HEK293 (cell line): ENCODE data around the gene AK1.
A peak's percentile ranks its signal among the peaks of the same experiment; 100 is the strongest.

ENCODE experiments used
- CTCF ChIA-PET: fragments of 350-600 bp; formaldehyde crosslinking; extraction: SDS; loops from one replicate; lab custom pipeline; 2021; ENCODE audit warnings: antibody characterized with exemption; lab: Yijun Ruan, JAX
- POLR2A ChIA-PET: fragments of 300-600 bp; formaldehyde crosslinking; extraction: SDS; loops from one replicate; lab custom pipeline; 2020; ENCODE audit warnings: antibody characterized with exemption, inconsistent platforms; lab: Yijun Ruan, JAX
- H3K27ac ChIP-seq: fragments of 200-500 bp; sonication (Bioruptor generic); 2 replicates; pipeline ENCODE4 v1.5.1; 2014; ENCODE audit warnings: low read depth, low read length, control low read depth, inconsistent platforms; ENCODE audit errors: extremely low read depth
- H3K36me3 ChIP-seq, 2 experiments: fragments of 200-500 bp in 1 of 2; sonication (Bioruptor generic) in 1 of 2; 1 replicate in 1 of 2; 2 replicates in 1 of 2; pipeline ENCODE4 v1.5.1; 2014 to 2017; ENCODE audit warnings: inconsistent platforms in 2 of 2, low read length in 2 of 2; ENCODE audit not compliant: control insufficient read depth in 2 of 2, insufficient read depth in 1 of 2
- H3K4me1 ChIP-seq: fragments of 200-500 bp; sonication (Bioruptor generic); 2 replicates; pipeline ENCODE4 v1.5.1; 2014; ENCODE audit warnings: mild to moderate bottlenecking, low read length, inconsistent platforms; ENCODE audit not compliant: control insufficient read depth, insufficient read depth
- H3K4me3 ChIP-seq: 2 replicates; pipeline ENCODE4 v1.5.1; 2011; ENCODE audit warnings: low read depth, mild to moderate bottlenecking, control low read depth, low read length, moderate library complexity
- H3K9me3 ChIP-seq: fragments of 200-500 bp; sonication (Bioruptor generic); 2 replicates; pipeline ENCODE4 v1.5.1; 2014; ENCODE audit warnings: low read depth, low read length, inconsistent platforms; ENCODE audit not compliant: control insufficient read depth, insufficient read depth
- EGR2 ChIP-seq: fragments of 450-650 bp; formaldehyde crosslinking; IDR thresholded peaks from 2 replicates; pipeline ENCODE4 v1.5.1; 2016; ENCODE audit warnings: low read depth, missing biosample characterization, missing genetic modification characterization
- GLIS1 ChIP-seq: fragments of 450-650 bp; formaldehyde crosslinking; IDR thresholded peaks from 2 replicates; pipeline ENCODE4 v1.5.1; 2016; ENCODE audit warnings: missing biosample characterization, missing genetic modification characterization
- GLIS2 ChIP-seq: fragments of 450-650 bp; formaldehyde crosslinking; IDR thresholded peaks from 2 replicates; pipeline ENCODE4 v1.5.1; 2016; ENCODE audit warnings: missing biosample characterization, missing genetic modification characterization
- KLF1 ChIP-seq: fragments of 450-650 bp; formaldehyde crosslinking; IDR thresholded peaks from 2 replicates; pipeline ENCODE4 v1.5.1; 2016; ENCODE audit warnings: missing biosample characterization, missing genetic modification characterization
- KLF17 ChIP-seq: fragments of 450-650 bp; formaldehyde crosslinking; IDR thresholded peaks from 2 replicates; pipeline ENCODE4 v1.5.1; 2016; ENCODE audit warnings: missing biosample characterization, missing genetic modification characterization
- PATZ1 ChIP-seq: fragments of 450-650 bp; formaldehyde crosslinking; IDR thresholded peaks from 2 replicates; pipeline ENCODE4 v1.5.1; 2016; ENCODE audit warnings: missing biosample characterization, missing genetic modification characterization
- RBAK ChIP-seq: fragments of 450-650 bp; formaldehyde crosslinking; IDR thresholded peaks from 2 replicates; pipeline ENCODE4 v1.5.1; 2016; ENCODE audit warnings: missing biosample characterization, missing genetic modification characterization
- WT1 ChIP-seq: fragments of 450-650 bp; formaldehyde crosslinking; IDR thresholded peaks from 2 replicates; pipeline ENCODE4 v1.5.1; 2016; ENCODE audit warnings: missing biosample characterization, missing genetic modification characterization
- ZBTB21 ChIP-seq: fragments of 450-650 bp; formaldehyde crosslinking; IDR thresholded peaks from 2 replicates; pipeline ENCODE4 v1.5.1; 2017; ENCODE audit warnings: missing biosample characterization, missing genetic modification characterization
- ZIC2 ChIP-seq: fragments of 450-650 bp; formaldehyde crosslinking; IDR thresholded peaks from 2 replicates; pipeline ENCODE4 v1.5.1; 2016; ENCODE audit warnings: missing biosample characterization, missing genetic modification characterization
- ZNF138 ChIP-seq: fragments of 450-650 bp; formaldehyde crosslinking; IDR thresholded peaks from 2 replicates; pipeline ENCODE4 v1.5.1; 2016; ENCODE audit warnings: missing biosample characterization, missing genetic modification characterization, borderline replicate concordance
- ZNF16 ChIP-seq: fragments of 450-650 bp; formaldehyde crosslinking; IDR thresholded peaks from 2 replicates; pipeline ENCODE4 v1.5.1; 2016; ENCODE audit warnings: low read depth, missing biosample characterization, missing genetic modification characterization
- ZNF175 ChIP-seq: fragments of 450-650 bp; formaldehyde crosslinking; IDR thresholded peaks from 2 replicates; pipeline ENCODE4 v1.5.1; 2016; ENCODE audit warnings: missing biosample characterization, missing genetic modification characterization
- ZNF311 ChIP-seq: fragments of 450-650 bp; formaldehyde crosslinking; IDR thresholded peaks from 2 replicates; pipeline ENCODE4 v1.5.1; 2017; ENCODE audit warnings: missing biosample characterization, missing genetic modification characterization, borderline replicate concordance
- ZNF391 ChIP-seq: fragments of 450-650 bp; formaldehyde crosslinking; IDR thresholded peaks from 2 replicates; pipeline ENCODE4 v1.5.1; 2016; ENCODE audit warnings: low read depth, missing biosample characterization, missing genetic modification characterization, borderline replicate concordance
- ZNF423 ChIP-seq: fragments of 450-650 bp; formaldehyde crosslinking; IDR thresholded peaks from 2 replicates; pipeline ENCODE4 v1.5.1; 2016; ENCODE audit warnings: missing biosample characterization, missing genetic modification characterization
- ZNF449 ChIP-seq: fragments of 450-650 bp; formaldehyde crosslinking; IDR thresholded peaks from 2 replicates; pipeline ENCODE4 v1.5.1; 2017; ENCODE audit warnings: missing biosample characterization, mild to moderate bottlenecking, missing genetic modification characterization, moderate library complexity
- ZNF558 ChIP-seq: fragments of 450-650 bp; formaldehyde crosslinking; IDR thresholded peaks from 2 replicates; pipeline ENCODE4 v1.5.1; 2016; ENCODE audit warnings: missing biosample characterization, missing genetic modification characterization
- ZNF600 ChIP-seq: fragments of 450-650 bp; formaldehyde crosslinking; IDR thresholded peaks from 2 replicates; pipeline ENCODE4 v1.5.1; 2016; ENCODE audit warnings: missing biosample characterization, missing genetic modification characterization
- ZNF701 ChIP-seq: fragments of 450-650 bp; formaldehyde crosslinking; IDR thresholded peaks from 2 replicates; pipeline ENCODE4 v1.5.1; 2016; ENCODE audit warnings: missing biosample characterization, missing genetic modification characterization
- ZNF76 ChIP-seq: fragments of 450-650 bp; formaldehyde crosslinking; IDR thresholded peaks from 2 replicates; pipeline ENCODE4; 2016; ENCODE audit warnings: low read depth, missing biosample characterization, missing genetic modification characterization, borderline replicate concordance
- ZNF785 ChIP-seq: fragments of 450-650 bp; formaldehyde crosslinking; IDR thresholded peaks from 2 replicates; pipeline ENCODE4 v1.5.1; 2016; ENCODE audit warnings: missing biosample characterization, missing genetic modification characterization
- ZSCAN23 ChIP-seq: fragments of 450-650 bp; formaldehyde crosslinking; IDR thresholded peaks from 2 replicates; pipeline ENCODE4 v1.5.1; 2016; ENCODE audit warnings: missing biosample characterization, missing genetic modification characterization

The AK1 gene

GRCh38 chr9:127885508-127886281, 8.2 kb upstream of the AK1 start (continued):
- TF ChIP-seq EGR2 (tag by site-specific recombination): peak; percentile 46; the same call in 1 of the 2 replicates

DNA sequence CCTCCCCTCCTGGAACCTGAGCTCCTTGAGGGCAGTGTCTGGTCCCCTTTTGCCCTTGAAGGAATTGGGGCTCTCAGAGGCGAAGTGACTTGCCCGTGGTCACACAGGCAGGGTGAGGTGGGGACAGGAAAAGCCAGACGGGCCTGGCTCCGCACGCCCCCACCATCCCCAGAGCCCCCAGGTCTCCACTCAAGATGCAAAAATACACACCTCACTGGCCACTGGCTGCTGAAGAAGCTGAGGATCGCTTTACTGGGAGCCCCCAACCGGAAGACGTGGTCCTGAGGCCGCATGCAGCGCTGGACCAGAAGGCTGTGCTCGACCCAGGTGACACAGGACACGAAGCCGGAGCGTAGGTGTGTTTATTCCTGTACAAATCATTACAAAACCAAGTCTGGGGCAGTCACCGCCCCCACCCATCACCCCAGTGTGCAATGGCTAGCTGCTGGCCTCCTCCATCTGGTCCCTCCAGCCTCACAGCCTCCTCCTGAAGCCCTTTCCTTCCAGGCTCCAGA, 7.6 kb upstream of the AK1 start:
- TF ChIP-seq WT1 (tag by site-specific recombination) (no peak), RBAK (tag by site-specific recombination) (no peak), KLF1 (tag by site-specific recombination) (no peak), ZBTB21 (tag by site-specific recombination) (no peak), ZNF391 (no peak), ZNF311 (tag by site-specific recombination) (no peak), ZNF785 (no peak), GLIS1 (no peak), ZNF558 (no peak), ZNF138 (tag by site-specific recombination) (no peak), KLF17 (no peak), ZNF701 (tag by site-specific recombination) (no peak)

GRCh38 chr9:127884427-127884911, 7.0 kb upstream of the AK1 start:
- Histone ChIP-seq H3K4me3 (no peak overlapping the region), H3K27ac (no peak overlapping the region), H3K9me3 (no peaks in the 10 kb centered on the region), H3K4me1 (no peaks in the 10 kb centered on the region), H3K36me3 (peaks cover 4 to 24% of the 10 kb centered on the region in 2 experiments)
- ChIA-PET CTCF (interaction anchor here (1.1 kb wide), 1 partner anchor 59 kb away, joined by 3 read pairs; no protein-coding TSS in a partner anchor), POLR2A (interaction anchor here (0.8 to 1.0 kb wide), 2 partner anchors 13 to 33 kb away, joined by 3 read pairs; partner anchors contain the start of gene ST6GALNAC4)
- TF ChIP-seq ZNF423 (tag by site-specific recombination): 0 out of 2 replicates have a peak, but pooled peaks have one; percentile 18
- TF ChIP-seq ZNF600 (tag by site-specific recombination): 0 out of 2 replicates have a peak, but pooled peaks have one; percentile 11
- TF ChIP-seq ZNF76 (tag by site-specific recombination): peak; percentile 11; the same call in 1 of the 2 replicates
- TF ChIP-seq ZSCAN23 (tag by site-specific recombination): no peak
- TF ChIP-seq GLIS2 (tag by site-specific recombination): peak; percentile 13; the same call in 1 of the 2 replicates
- TF ChIP-seq GLIS1: peak; percentile 90
- peak; percentile 5; the same call in 1 of the 2 replicates for TF ChIP-seq PATZ1
- peak; percentile 96 for TF ChIP-seq ZIC2 (tag by site-specific recombination)
- TF ChIP-seq ZNF16: no peak
- peak; percentile 68 for TF ChIP-seq ZNF449 (tag by site-specific recombination)
- TF ChIP-seq ZNF175 (tag by site-specific recombination): no peak

More for the DNA sequence above, 7.6 kb upstream of the AK1 start:
- ChIA-PET POLR2A (interaction anchor here (0.6 to 1.2 kb wide), 4 partner anchors 10 to 1916 kb away, joined by 3 to 4 read pairs (median 3); partner anchors contain the start of gene ST6GALNAC4), CTCF (interaction anchor here (1.1 to 1.3 kb wide), 2 partner anchors 16 to 60 kb away, joined by 3 to 10 read pairs; no protein-coding TSS in a partner anchor)
- H3K27ac ChIP-seq: no peak overlapping the region
- no peak overlapping the region for H3K4me3 ChIP-seq
- no peaks in the 10 kb centered on the region for H3K9me3 ChIP-seq
- no peaks in the 10 kb centered on the region for H3K4me1 ChIP-seq
- peaks cover 4 to 27% of the 10 kb centered on the region in 2 experiments for H3K36me3 ChIP-seq
